ENCODE data around the gene KLHL4.

DNA sequence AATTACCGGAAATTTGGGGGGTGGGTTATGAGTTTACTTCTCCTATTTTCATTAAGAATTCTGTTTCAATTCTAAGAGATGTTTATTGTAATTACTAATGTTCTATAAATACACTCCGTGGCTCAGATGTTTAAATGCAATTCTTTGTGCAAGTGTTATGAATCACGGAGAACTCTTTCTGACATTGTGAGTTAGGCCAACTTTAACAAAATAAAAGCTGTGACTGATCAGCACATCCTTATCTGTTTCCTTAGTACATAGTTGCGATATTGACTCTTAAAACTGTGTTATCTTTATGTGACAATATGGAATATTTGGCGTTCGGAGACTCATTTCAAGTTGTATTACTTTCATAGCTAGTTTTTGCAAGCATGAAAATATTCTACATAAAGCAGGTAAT is 902 bp downstream of the KLHL4 start:
- TF ChIP-seq, protein P1, sequence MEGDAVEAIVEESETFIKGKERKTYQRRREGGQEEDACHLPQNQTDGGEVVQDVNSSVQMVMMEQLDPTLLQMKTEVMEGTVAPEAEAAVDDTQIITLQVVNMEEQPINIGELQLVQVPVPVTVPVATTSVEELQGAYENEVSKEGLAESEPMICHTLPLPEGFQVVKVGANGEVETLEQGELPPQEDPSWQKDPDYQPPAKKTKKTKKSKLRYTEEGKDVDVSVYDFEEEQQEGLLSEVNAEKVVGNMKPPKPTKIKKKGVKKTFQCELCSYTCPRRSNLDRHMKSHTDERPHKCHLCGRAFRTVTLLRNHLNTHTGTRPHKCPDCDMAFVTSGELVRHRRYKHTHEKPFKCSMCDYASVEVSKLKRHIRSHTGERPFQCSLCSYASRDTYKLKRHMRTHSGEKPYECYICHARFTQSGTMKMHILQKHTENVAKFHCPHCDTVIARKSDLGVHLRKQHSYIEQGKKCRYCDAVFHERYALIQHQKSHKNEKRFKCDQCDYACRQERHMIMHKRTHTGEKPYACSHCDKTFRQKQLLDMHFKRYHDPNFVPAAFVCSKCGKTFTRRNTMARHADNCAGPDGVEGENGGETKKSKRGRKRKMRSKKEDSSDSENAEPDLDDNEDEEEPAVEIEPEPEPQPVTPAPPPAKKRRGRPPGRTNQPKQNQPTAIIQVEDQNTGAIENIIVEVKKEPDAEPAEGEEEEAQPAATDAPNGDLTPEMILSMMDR (IDR thresholded peaks at IDR 0.05) = no peak
- TF ChIP-seq POLR2A (IDR thresholded peaks at IDR 0.05) (no peak), EP300 (IDR thresholded peaks at IDR 0.05) (no peak), POLR2AphosphoS5 (IDR thresholded peaks at IDR 0.05) (no peak)

Measured in gastroesophageal sphincter (tissue), 3 donors.